ENCODE measurements around the gene TSPAN16. TPM values are rescaled to one million over a fixed set of nuclear protein-coding genes. Genes with fewer than 3 reads are reported as not detected.
"Not testable (repeated sequence)": the region's sequence is repeated elsewhere in the genome, so short reads cannot be mapped to it uniquely, and the experiment has no call there.

The TSPAN16 gene
- total RNA-seq, 1 donor from 2014 or later, result not detected

DNA sequence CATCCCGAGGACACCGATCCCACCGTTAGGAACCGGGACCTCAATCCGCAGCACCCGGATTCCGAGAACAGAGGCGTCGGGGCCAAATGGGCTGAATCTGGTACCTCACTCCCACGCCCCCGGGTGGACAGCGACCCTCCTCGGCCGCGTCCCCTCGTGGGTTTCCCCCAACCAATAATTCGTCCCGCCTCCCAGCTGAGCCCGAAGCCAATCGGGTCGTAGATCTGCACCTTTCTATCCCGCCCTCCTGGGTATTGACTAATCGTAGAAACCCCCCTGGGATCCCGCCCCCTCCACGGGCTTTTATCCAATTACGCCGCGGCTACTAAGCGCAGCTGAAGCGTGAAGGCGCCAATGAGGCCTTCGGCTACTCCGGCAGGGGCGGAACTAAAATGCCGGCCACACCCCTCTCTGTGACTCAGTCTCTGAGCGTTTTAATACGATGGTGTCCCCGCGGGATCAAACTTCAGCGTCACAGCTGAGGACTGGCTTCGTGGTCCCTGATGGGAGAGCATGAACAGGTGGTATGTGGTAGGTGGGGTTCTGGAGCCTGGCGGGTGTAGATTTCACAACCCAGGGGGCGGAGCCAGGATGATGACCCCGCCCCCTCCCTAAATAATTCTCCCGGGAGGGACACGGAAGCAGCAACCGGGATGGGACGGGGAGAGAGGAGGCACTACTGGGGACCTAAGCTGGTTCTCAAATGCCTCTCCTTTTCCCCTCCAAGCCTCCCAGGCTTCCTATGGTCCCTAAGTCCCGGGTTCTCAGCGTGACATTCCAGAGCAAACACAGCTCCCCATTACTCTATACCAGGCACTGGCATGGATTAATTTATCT lies 50.4 kb downstream of the TSPAN16 start, which contains the start of the genes CCDC159 and TMEM205:
Gene CCDC159 (plus strand): TSS at position 416 of the 837 bp plus-strand sequence. CDS start 88 bp downstream, at position 504.
Gene TMEM205 (minus strand): TSS at position 165 of the 837 bp plus-strand sequence. CDS start 649 bp downstream, outside the sequence.
- Mint-ChIP-seq H3K9me3 (peaks cover 12% of the 10 kb centered on the region), H3K4me1 (ENCODE audit: low read depth) (peaks cover 20% of the 10 kb centered on the region), H3K27me3 (ENCODE audit: low read depth) (no peaks in the 10 kb centered on the region), H3K36me3 (ENCODE audit: low read depth) (peaks cover 11% of the 10 kb centered on the region), H3K4me3 (ENCODE audit: low read depth) (peak within 1 kb of the TSS; percentile 96), H3K27ac (peak within 1 kb of the TSS; percentile 94)
- DNase-seq (ENCODE audit: low spot score), result peak; percentile 98
- intact Hi-C loops (cut with micrococcal nuclease), result loop anchor here (2.0 kb wide), 1 partner anchor 28 kb away; the partner anchor contains the start of gene SWSAP1

DNA sequence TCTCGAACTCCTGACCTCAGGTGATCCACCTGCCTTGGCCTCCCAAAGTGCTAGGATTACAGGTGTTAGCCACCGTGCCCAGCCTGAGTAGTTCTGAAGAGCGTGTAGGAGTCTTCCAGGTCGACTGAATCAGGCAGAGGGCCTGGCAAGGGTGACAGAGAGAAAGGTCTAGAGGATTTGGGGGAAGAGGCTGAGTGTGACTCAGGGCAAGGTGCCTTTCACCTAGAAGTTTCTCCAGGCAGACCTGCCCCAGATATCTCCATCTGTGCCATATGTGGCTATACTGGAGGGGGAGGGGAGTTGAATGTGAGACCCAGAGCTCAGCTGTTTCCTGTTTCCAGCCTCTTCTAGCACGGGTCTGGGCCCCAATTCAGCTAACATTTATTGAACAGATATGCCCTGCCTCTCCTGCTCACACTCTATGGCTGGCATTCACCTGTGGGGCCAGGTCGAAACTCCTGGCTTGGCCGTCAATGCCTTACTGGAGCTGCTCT lies 51.6 kb downstream of the TSPAN16 start:
- peak overlapping the region; percentile 96 for H3K4me3 Mint-ChIP-seq (ENCODE audit: low read depth)
- intact Hi-C loops (cut with micrococcal nuclease), result loop anchor here (2.0 kb wide), 1 partner anchor 27 kb away; the partner anchor contains the start of gene SWSAP1
- DNase-seq (ENCODE audit: low spot score), result no peak
- no peaks in the 10 kb centered on the region for H3K27me3 Mint-ChIP-seq (ENCODE audit: low read depth)
- H3K27ac Mint-ChIP-seq, result no peak overlapping the region
- H3K4me1 Mint-ChIP-seq (ENCODE audit: low read depth), result peaks cover 20% of the 10 kb centered on the region
- H3K9me3 Mint-ChIP-seq, result peaks cover 12% of the 10 kb centered on the region
- peaks cover 7% of the 10 kb centered on the region for H3K36me3 Mint-ChIP-seq (ENCODE audit: low read depth)

DNA sequence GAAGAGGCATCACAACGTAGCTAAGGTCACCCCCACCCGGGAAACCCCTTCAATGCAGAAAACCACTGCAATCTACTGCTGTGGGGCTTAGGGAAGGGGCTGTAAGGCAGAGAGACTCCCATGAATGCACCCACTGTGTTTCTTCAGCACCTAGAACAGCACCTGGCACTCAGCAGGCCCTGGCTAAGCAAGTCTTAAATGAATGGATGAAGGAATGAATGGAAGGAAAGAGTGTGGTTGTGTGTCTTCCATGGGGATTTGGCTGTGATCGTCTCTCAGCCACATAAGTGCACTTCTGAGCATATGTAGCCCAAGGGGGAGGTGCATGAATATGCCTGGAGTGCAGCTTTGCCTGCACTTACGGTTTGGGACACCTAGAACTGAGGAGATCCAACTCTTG lies 53.2 kb downstream of the TSPAN16 start:
- Mint-ChIP-seq H3K27me3 (ENCODE audit: low read depth) (no peaks in the 10 kb centered on the region), H3K4me1 (ENCODE audit: low read depth) (peaks cover 20% of the 10 kb centered on the region), H3K27ac (no peak overlapping the region), H3K4me3 (ENCODE audit: low read depth) (no peak overlapping the region), H3K36me3 (ENCODE audit: low read depth) (peaks cover 7% of the 10 kb centered on the region), H3K9me3 (peaks cover 12% of the 10 kb centered on the region)
- no peak for DNase-seq (ENCODE audit: low spot score)
- intact Hi-C loops (cut with micrococcal nuclease), result no loop called here

DNA sequence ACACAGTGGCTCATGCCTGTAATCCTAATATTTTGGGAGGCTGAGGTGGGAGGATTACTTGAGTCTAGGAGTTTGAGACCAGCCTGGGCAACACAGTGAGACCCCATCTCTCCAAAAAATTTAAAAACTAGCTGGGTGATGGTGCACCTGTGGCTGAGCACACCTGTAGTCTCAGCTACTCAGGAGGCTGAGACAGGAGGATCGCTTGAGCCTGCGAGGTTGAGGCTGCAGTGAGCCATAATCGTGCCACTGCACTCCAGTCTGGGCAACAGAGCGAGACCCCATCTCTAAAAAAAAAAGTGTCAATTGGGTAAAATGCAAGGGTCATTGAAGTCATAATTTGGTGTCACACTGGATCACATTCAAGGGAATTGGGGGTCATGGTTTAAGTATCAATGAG lies 58.1 kb downstream of the TSPAN16 start:
- H3K4me1 Mint-ChIP-seq (ENCODE audit: low read depth); intact Hi-C loops (cut with micrococcal nuclease); H3K27me3 Mint-ChIP-seq (ENCODE audit: low read depth); H3K27ac Mint-ChIP-seq; H3K36me3 Mint-ChIP-seq (ENCODE audit: low read depth); DNase-seq (ENCODE audit: low spot score); H3K9me3 Mint-ChIP-seq; H3K4me3 Mint-ChIP-seq (ENCODE audit: low read depth): not testable (repeated sequence)

DNA sequence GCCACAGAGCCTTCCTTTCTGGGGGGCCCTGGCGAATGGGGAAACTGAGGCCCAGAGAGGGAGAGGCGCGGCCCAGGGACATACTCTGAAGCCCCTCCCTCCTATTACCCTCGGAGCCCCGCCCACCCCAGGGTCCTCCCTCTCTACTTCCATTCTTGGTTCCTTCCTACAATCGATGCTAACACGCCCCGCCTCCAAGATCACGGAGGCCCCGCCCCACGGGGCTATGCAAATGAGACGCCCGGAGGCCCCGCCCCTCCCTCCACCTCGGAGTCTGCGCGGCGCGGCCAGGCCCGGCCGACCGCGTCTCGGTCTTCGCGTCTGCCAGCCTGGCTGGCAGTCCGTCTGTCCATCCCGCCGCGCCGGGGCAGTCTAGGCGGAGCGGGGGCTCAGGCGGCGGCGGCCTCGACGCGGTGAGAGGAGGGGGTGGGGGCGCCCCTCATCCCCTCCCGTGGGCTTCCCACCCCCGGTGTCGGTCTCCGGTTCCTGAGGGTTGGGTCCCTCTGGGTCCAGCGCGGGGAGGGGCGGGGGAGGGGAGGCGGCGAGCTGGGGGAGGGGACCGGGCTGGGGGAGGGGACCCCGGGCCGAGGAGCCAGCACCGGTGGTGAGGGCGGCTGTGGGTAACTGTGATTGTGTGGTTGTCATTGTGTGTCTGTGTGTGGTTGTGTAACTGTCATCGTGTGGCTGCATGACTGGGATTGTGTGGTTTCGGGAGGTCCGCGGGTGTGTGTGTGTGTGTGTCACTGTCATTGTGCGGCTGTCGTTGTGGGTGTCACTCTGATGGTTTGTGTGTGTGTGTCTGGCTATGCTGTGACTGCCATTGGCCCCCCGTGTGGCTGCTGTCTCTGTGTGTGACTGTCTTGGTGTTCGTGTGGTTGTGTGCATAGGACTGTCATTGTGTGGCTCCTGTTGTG lies 59.5 kb downstream of the TSPAN16 start, which contains the start of gene PLPPR2:
Gene PLPPR2 (plus strand): TSS at position 273 of the 914 bp plus-strand sequence. CDS start 2,242 bp downstream, outside the sequence.
- intact Hi-C loops (cut with micrococcal nuclease), result loop anchor here (1.0 kb wide), 1 partner anchor 19 kb away; the partner anchor contains the start of gene SWSAP1
- no peaks in the 10 kb centered on the region for H3K9me3 Mint-ChIP-seq
- peak; percentile 80 for DNase-seq (ENCODE audit: low spot score)
- H3K36me3 Mint-ChIP-seq (ENCODE audit: low read depth), result no peaks in the 10 kb centered on the region
- peaks cover 7% of the 10 kb centered on the region for H3K4me1 Mint-ChIP-seq (ENCODE audit: low read depth)
- peak within 1 kb of the TSS; percentile 72 for H3K4me3 Mint-ChIP-seq (ENCODE audit: low read depth)
- H3K27ac Mint-ChIP-seq, result no peak within 1 kb of the TSS
- H3K27me3 Mint-ChIP-seq (ENCODE audit: low read depth), result peaks cover 5% of the 10 kb centered on the region

DNA sequence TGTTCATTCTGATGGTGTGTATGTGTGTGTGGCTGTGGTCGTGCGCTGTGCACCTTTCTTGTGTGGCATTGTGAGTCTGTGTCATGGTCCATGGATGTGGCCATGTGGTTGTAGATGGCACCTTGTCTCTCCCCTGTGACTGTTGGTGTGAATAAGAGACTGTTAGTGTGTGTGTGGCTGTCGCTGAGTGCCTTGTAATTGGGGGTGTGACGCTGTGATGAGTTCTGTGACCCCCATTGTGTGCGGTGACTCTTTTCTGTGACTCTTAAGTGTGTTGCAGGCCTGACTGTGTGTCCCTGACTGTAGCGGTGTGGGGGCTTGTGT lies 60.1 kb downstream of the TSPAN16 start:
- Mint-ChIP-seq H3K9me3 (no peaks in the 10 kb centered on the region), H3K27me3 (ENCODE audit: low read depth) (peaks cover 5% of the 10 kb centered on the region), H3K36me3 (ENCODE audit: low read depth) (no peaks in the 10 kb centered on the region), H3K27ac (no peak overlapping the region), H3K4me1 (ENCODE audit: low read depth) (peaks cover 7% of the 10 kb centered on the region), H3K4me3 (ENCODE audit: low read depth) (peak overlapping the region; percentile 72)
- DNase-seq (ENCODE audit: low spot score), result no peak
- intact Hi-C loops (cut with micrococcal nuclease), result no loop called here

DNA sequence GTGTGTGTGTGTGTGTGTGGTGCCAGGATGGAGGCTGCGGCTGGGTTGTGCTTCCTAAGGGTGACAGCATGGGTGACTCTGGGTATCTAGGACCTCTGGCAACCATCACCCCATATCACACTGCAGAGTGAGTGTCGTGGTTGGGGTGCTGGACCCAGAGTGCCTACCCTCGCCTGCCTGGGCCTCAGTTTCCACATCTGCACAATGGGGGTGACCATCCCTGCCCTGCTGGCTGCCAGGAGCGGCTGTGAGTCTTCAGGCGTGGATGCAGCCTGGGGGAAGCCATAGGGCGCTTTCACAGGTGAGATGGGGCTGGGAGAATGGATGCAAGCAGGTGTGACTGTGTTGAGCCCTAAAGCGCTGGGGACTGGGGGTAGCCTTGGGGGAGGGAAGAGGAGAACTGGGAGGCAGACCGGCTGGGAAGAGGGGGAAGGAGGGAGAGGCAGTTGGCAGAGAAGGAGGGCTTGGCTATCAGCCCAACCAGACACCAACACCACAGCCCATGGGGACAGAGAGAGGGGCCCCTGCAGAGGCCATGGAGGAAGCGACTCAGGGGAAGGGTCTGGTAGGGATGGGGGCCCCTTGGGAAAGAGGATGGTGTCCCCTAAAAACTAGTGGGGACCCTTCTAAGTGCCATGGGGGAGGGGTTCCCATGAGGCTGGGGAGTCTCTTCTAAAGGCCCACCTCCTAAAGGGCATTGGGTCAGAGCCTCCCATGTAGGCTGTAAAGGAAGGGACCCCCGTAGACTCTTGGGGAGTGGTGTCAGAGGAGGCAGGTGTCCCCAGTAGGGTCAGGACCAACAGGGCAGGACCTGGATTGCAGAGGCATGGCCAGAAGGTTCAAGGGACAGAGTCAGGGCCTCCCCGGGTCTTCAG lies 61.0 kb downstream of the TSPAN16 start:
- no peak overlapping the region for H3K4me3 Mint-ChIP-seq (ENCODE audit: low read depth)
- H3K27ac Mint-ChIP-seq, result no peak overlapping the region
- peaks cover 5% of the 10 kb centered on the region for H3K27me3 Mint-ChIP-seq (ENCODE audit: low read depth)
- peaks cover 7% of the 10 kb centered on the region for H3K4me1 Mint-ChIP-seq (ENCODE audit: low read depth)
- no peaks in the 10 kb centered on the region for H3K36me3 Mint-ChIP-seq (ENCODE audit: low read depth)
- no peaks in the 10 kb centered on the region for H3K9me3 Mint-ChIP-seq
- intact Hi-C loops (cut with micrococcal nuclease), result no loop called here
- no peak for DNase-seq (ENCODE audit: low spot score)

DNA sequence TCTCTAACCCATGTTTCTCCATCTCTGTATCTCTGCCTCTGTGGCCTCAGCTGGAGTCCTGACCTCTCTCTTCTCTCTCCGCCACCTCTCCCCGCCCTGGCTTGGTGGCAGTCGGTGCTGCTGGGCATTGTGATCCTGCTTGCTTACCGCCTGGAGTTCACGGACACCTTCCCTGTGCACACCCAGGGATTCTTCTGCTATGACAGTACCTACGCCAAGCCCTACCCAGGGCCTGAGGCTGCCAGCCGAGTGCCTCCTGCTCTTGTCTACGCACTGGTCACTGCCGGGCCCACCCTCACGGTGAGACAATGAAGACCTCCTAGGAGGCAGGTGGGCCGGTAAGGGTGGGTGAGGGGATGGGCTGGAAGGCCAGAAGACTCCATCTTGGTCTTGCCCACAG lies 63.5 kb downstream of the TSPAN16 start:
- no peaks in the 10 kb centered on the region for H3K36me3 Mint-ChIP-seq (ENCODE audit: low read depth)

DNA sequence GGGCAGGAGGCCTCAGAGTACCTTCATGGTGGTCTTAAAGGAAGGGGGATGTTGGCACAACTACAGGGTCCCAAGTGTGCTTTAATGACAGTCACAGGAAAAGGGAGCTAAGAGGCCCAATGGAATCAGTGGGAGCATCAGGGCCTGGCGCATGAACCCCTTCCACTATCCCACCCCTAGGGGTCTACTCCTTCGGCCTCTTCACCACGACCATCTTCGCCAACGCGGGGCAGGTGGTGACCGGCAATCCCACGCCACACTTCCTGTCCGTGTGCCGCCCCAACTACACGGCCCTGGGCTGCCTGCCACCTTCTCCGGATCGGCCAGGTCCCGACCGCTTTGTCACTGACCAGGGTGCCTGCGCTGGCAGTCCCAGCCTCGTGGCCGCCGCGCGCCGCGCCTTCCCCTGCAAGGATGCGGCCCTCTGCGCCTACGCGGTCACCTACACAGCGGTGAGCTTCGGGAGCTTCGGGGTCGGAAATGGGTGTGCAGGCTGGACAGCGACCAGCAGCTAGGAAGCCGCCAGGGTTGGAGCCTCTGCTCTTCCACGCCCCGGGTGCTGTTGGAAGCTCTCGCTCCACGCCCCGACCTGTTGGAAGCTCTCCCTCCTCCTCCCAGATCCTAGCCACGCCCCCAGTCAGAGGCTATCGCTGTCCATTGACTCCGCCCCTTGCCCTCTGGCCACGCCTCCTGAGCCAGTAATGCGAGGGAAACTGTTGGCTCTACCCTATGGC lies 65.2 kb downstream of the TSPAN16 start:
- Mint-ChIP-seq H3K27me3 (ENCODE audit: low read depth) (peaks cover under 1% of the 10 kb centered on the region), H3K9me3 (no peaks in the 10 kb centered on the region), H3K27ac (no peak overlapping the region), H3K4me1 (ENCODE audit: low read depth) (peaks cover under 1% of the 10 kb centered on the region), H3K4me3 (ENCODE audit: low read depth) (no peak overlapping the region), H3K36me3 (ENCODE audit: low read depth) (no peaks in the 10 kb centered on the region)
- no peak for DNase-seq (ENCODE audit: low spot score)
- intact Hi-C loops (cut with micrococcal nuclease), result no loop called here

More for the DNA sequence above, 63.5 kb downstream of the TSPAN16 start:
- no peak overlapping the region for H3K4me3 Mint-ChIP-seq (ENCODE audit: low read depth)
- H3K9me3 Mint-ChIP-seq, result no peaks in the 10 kb centered on the region
- H3K27me3 Mint-ChIP-seq (ENCODE audit: low read depth), result peaks cover 5% of the 10 kb centered on the region
- DNase-seq (ENCODE audit: low spot score), result no peak
- intact Hi-C loops (cut with micrococcal nuclease), result no loop called here
- no peak overlapping the region for H3K27ac Mint-ChIP-seq
- peaks cover 7% of the 10 kb centered on the region for H3K4me1 Mint-ChIP-seq (ENCODE audit: low read depth)

DNA sequence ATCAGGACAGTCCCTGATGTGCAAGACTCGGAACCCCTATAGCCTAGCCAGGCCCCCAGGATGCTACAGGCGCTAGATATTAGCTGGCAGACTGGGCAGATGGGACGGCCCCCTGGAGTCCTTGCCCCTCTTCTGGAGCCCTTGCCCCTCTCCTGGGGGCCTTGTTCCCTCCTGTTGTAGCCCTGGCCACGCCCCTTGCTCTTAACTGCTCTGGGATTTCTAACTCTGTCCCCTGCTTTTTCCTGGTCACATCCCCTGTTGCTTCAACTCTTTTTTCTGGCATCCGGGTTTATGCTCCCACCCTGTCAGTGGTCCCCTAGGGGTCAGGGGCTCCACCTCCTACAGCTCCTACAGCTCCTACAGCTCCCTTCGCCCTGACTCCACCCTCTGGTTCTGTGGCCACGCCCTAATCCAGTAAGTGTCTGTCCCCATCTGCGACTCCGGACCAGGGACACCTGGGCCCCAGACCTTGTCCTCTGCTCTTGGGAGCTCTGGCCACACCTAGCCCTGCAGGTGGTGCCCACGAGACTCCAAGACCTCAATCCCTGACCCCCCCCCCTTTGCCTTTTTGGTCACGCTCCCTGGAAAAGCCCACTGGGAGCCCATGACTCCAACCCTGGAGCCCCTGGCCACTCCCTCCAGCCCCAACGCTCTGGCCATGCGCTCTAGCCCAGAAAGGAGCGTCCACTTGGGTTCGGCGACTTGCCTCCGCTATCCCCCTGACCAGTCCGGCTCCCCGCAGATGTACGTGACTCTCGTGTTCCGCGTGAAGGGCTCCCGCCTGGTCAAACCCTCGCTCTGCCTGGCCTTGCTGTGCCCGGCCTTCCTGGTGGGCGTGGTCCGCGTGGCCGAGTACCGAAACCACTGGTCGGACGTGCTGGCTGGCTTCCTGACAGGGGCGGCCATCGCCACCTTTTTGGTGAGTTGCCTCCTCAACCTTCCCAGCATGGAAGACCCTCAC lies 66.1 kb downstream of the TSPAN16 start:
- Mint-ChIP-seq H3K27me3 (ENCODE audit: low read depth) (no peaks in the 10 kb centered on the region), H3K4me1 (ENCODE audit: low read depth) (no peaks in the 10 kb centered on the region), H3K27ac (no peak overlapping the region), H3K9me3 (no peaks in the 10 kb centered on the region), H3K36me3 (ENCODE audit: low read depth) (no peaks in the 10 kb centered on the region), H3K4me3 (ENCODE audit: low read depth) (no peak overlapping the region)
- intact Hi-C loops (cut with micrococcal nuclease), result no loop called here
- no peak for DNase-seq (ENCODE audit: low spot score)
